ENCODE measurements around the gene DCLK1. TPM values are rescaled to one million over a fixed set of nuclear protein-coding genes. Genes with fewer than 3 reads are reported as not detected.

Gene DCLK1
- total RNA-seq, 1 donor from 2014 or later, result 6.4 TPM

GRCh38 chr13:36148446-36148845 is 17.3 kb upstream of the DCLK1 start:
- H3K4me1 Mint-ChIP-seq, result no peaks in the 10 kb centered on the region
- Histone ChIP-seq H3K36me3 (no peaks in the 10 kb centered on the region), H2AFZ (replicated peaks) (no peak overlapping the region), H3K79me2 (ENCODE audit: low read depth) (no peaks in the 10 kb centered on the region), H3K27ac (no peak overlapping the region), H3K4me3 (no peak overlapping the region), H3K27me3 (no peaks in the 10 kb centered on the region), H3F3A (ENCODE audit: low read depth) (no peaks in the 10 kb centered on the region), H4K20me1 (ENCODE audit: low read depth) (no peaks in the 10 kb centered on the region), H3K4me2 (no peak overlapping the region), H3K9me3 (ENCODE audit: low read depth) (no peaks in the 10 kb centered on the region), H3K4me1 (no peaks in the 10 kb centered on the region), H3K9ac (no peak overlapping the region)
- no peaks in the 10 kb centered on the region for H3K36me3 Mint-ChIP-seq
- H3K9me3 Mint-ChIP-seq, result peaks cover 5% of the 10 kb centered on the region
- TF ChIP-seq, protein P1, sequence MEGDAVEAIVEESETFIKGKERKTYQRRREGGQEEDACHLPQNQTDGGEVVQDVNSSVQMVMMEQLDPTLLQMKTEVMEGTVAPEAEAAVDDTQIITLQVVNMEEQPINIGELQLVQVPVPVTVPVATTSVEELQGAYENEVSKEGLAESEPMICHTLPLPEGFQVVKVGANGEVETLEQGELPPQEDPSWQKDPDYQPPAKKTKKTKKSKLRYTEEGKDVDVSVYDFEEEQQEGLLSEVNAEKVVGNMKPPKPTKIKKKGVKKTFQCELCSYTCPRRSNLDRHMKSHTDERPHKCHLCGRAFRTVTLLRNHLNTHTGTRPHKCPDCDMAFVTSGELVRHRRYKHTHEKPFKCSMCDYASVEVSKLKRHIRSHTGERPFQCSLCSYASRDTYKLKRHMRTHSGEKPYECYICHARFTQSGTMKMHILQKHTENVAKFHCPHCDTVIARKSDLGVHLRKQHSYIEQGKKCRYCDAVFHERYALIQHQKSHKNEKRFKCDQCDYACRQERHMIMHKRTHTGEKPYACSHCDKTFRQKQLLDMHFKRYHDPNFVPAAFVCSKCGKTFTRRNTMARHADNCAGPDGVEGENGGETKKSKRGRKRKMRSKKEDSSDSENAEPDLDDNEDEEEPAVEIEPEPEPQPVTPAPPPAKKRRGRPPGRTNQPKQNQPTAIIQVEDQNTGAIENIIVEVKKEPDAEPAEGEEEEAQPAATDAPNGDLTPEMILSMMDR (IDR thresholded peaks at IDR 0.05), result no peak
- no peak for TF ChIP-seq EZH2phosphoT487 (IDR thresholded peaks at IDR 0.05)
- TF ChIP-seq EZH2 (IDR thresholded peaks at IDR 0.05), result no peak
- H3K27me3 Mint-ChIP-seq (ENCODE audit: insufficient read depth, low read depth), result no peaks in the 10 kb centered on the region
- DNase-seq (ENCODE audit: low spot score), result no peak
- no peak overlapping the region for H3K27ac Mint-ChIP-seq
- no peak overlapping the region for H3K4me3 Mint-ChIP-seq

DNA sequence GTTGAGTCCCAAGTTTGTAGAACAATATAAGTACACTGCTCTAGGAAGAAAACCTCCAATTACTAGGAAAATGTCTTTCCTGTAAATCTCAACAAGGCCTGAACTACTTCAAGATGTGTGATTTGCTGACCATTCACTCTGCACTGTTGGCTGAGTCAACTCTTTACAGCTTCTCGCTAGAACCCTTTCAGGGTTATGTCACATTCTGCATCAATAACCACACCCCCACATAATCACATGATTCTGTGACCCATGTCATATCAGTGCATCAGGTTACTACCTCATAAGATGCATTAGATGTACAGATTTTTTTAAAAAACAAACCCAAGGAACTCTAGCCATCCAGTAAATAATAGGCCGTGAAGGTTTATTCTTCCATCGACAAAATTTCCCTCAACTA is 16.1 kb upstream of the DCLK1 start:
- H3K4me3 ChIP-seq, result no peak overlapping the region
- Mint-ChIP-seq H3K27ac (no peak overlapping the region), H3K9me3 (peaks cover 5% of the 10 kb centered on the region)

GRCh38 chr13:36146511-36147269 is 15.5 kb upstream of the DCLK1 start:
- Histone ChIP-seq H3K4me3 (no peak overlapping the region), H3K36me3 (no peaks in the 10 kb centered on the region), H3F3A (ENCODE audit: low read depth) (no peaks in the 10 kb centered on the region), H3K79me2 (ENCODE audit: low read depth) (no peaks in the 10 kb centered on the region), H3K4me1 (peaks cover 4% of the 10 kb centered on the region), H3K9me3 (ENCODE audit: low read depth) (no peaks in the 10 kb centered on the region), H3K9ac (no peak overlapping the region), H3K4me2 (no peak overlapping the region), H4K20me1 (ENCODE audit: low read depth) (no peaks in the 10 kb centered on the region), H2AFZ (replicated peaks) (no peak overlapping the region), H3K27ac (no peak overlapping the region), H3K27me3 (no peaks in the 10 kb centered on the region)
- Mint-ChIP-seq H3K27ac (no peak overlapping the region), H3K36me3 (no peaks in the 10 kb centered on the region), H3K4me1 (no peaks in the 10 kb centered on the region), H3K4me3 (no peak overlapping the region), H3K9me3 (peaks cover 5% of the 10 kb centered on the region), H3K27me3 (ENCODE audit: insufficient read depth, low read depth) (peaks cover 2% of the 10 kb centered on the region)
- DNase-seq (ENCODE audit: low spot score), result no peak
- TF ChIP-seq EZH2 (IDR thresholded peaks at IDR 0.05) (no peak), EZH2phosphoT487 (IDR thresholded peaks at IDR 0.05) (no peak)
- TF ChIP-seq, protein P1 (IDR thresholded peaks at IDR 0.05), result no peak

More for the DNA sequence above, 16.1 kb upstream of the DCLK1 start:
- Histone ChIP-seq H3K4me2 (no peak overlapping the region), H3K9me3 (ENCODE audit: low read depth) (no peaks in the 10 kb centered on the region), H3K27me3 (no peaks in the 10 kb centered on the region), H4K20me1 (ENCODE audit: low read depth) (no peaks in the 10 kb centered on the region), H3K9ac (no peak overlapping the region), H3F3A (ENCODE audit: low read depth) (no peaks in the 10 kb centered on the region), H3K79me2 (ENCODE audit: low read depth) (no peaks in the 10 kb centered on the region), H2AFZ (replicated peaks) (no peak overlapping the region), H3K36me3 (no peaks in the 10 kb centered on the region), H3K27ac (no peak overlapping the region), H3K4me1 (peaks cover 4% of the 10 kb centered on the region)
- no peaks in the 10 kb centered on the region for H3K36me3 Mint-ChIP-seq
- H3K27me3 Mint-ChIP-seq (ENCODE audit: insufficient read depth, low read depth), result no peaks in the 10 kb centered on the region
- no peaks in the 10 kb centered on the region for H3K4me1 Mint-ChIP-seq
- no peak overlapping the region for H3K4me3 Mint-ChIP-seq
- DNase-seq (ENCODE audit: low spot score), result no peak
- TF ChIP-seq, protein P1 (IDR thresholded peaks at IDR 0.05), result no peak
- TF ChIP-seq EZH2phosphoT487 (IDR thresholded peaks at IDR 0.05) (no peak), EZH2 (IDR thresholded peaks at IDR 0.05) (no peak)
